ENCODE data around the gene RAPSN.

- TF ChIP-seq CTCF (IDR thresholded peaks at IDR 0.05) (no peak), EZH2 (IDR thresholded peaks at IDR 0.05) (no peak), EZH2phosphoT487 (IDR thresholded peaks at IDR 0.05) (no peak)
Observed at GRCh38 chr11:47413351-47413750, 35.6 kb downstream of the RAPSN start.

All from neural progenitor cell (in vitro differentiated cells).